H9 (cell line): ENCODE data around the gene BACE2. TPM values are rescaled to one million over a fixed set of nuclear protein-coding genes. Genes with fewer than 3 reads are reported as not detected.

ENCODE experiments used
- DNase-seq: peaks from one replicate; pipeline ENCODE4 v3.0.0-alpha.2; 2017
- H2AFZ ChIP-seq: one replicate; pipeline ENCODE4 v1.6.1; 2013; ENCODE audit warnings: mild to moderate bottlenecking, low read length, control low read depth, moderate library complexity
- H2AK5ac ChIP-seq: 2 replicates; pipeline ENCODE4 v1.6.1; 2013; ENCODE audit warnings: low read length, control low read depth, mixed read lengths; ENCODE audit not compliant: insufficient read length
- H2BK120ac ChIP-seq: one replicate; pipeline ENCODE4 v1.6.1; 2013; ENCODE audit warnings: low read depth, mild to moderate bottlenecking, low read length, control low read depth, inconsistent platforms; ENCODE audit not compliant: poor library complexity, severe bottlenecking
- H2BK12ac ChIP-seq: 2 replicates; pipeline ENCODE4 v1.6.1; 2013; ENCODE audit warnings: low read length, control low read depth, mixed read lengths, low read depth; ENCODE audit not compliant: insufficient read length
- H2BK15ac ChIP-seq: 2 replicates; pipeline ENCODE4 v1.6.1; 2013; ENCODE audit warnings: low read depth, low read length, control low read depth
- H2BK20ac ChIP-seq: one replicate; pipeline ENCODE4 v1.6.1; 2013; ENCODE audit warnings: low read depth, mild to moderate bottlenecking, low read length, control low read depth, inconsistent platforms; ENCODE audit not compliant: poor library complexity, severe bottlenecking
- H2BK5ac ChIP-seq: 2 replicates; pipeline ENCODE4 v1.6.1; 2013; ENCODE audit warnings: low read length, control low read depth, mixed read lengths; ENCODE audit not compliant: insufficient read length
- H3K14ac ChIP-seq: 2 replicates; pipeline ENCODE4 v1.6.1; 2013; ENCODE audit warnings: low read length, control low read depth; ENCODE audit not compliant: insufficient read depth
- H3K18ac ChIP-seq: 2 replicates; pipeline ENCODE4 v1.6.1; 2013; ENCODE audit warnings: low read depth, mild to moderate bottlenecking, mixed read lengths, low read length, control low read depth; ENCODE audit not compliant: insufficient read length
- H3K23ac ChIP-seq: 2 replicates; pipeline ENCODE4 v1.6.1; 2013; ENCODE audit warnings: low read length, control low read depth, mixed read lengths, low read depth; ENCODE audit not compliant: insufficient read length
- H3K23me2 ChIP-seq: 2 replicates; pipeline ENCODE4 v1.6.1; 2013; ENCODE audit warnings: low read depth, mild to moderate bottlenecking, mixed read lengths, low read length, control low read depth; ENCODE audit not compliant: insufficient read length, poor library complexity, severe bottlenecking
- H3K27ac ChIP-seq: 2 replicates; pipeline ENCODE4 v1.5.1; 2013; ENCODE audit warnings: low read length, control low read depth, mixed read lengths, low read depth; ENCODE audit not compliant: insufficient read length
- H3K27me3 ChIP-seq: 2 replicates; pipeline ENCODE4 v1.6.1; 2013; ENCODE audit warnings: low read length, control low read depth, inconsistent platforms; ENCODE audit not compliant: insufficient read depth
- H3K4ac ChIP-seq: 2 replicates; pipeline ENCODE4 v1.6.1; 2013; ENCODE audit warnings: low read depth, mild to moderate bottlenecking, control low read depth, inconsistent platforms, low read length, moderate library complexity
- H3K4me1 ChIP-seq: 2 replicates; pipeline ENCODE4 v1.6.1; 2013; ENCODE audit warnings: low read length, control low read depth, inconsistent platforms; ENCODE audit not compliant: insufficient read depth
- H3K4me2 ChIP-seq: 2 replicates; pipeline ENCODE4 v1.6.1; 2013; ENCODE audit warnings: low read length, control low read depth, mixed read lengths; ENCODE audit not compliant: insufficient read length, insufficient read depth
- H3K56ac ChIP-seq: 2 replicates; pipeline ENCODE4 v1.6.1; 2013; ENCODE audit warnings: low read depth, mild to moderate bottlenecking, mixed read lengths, low read length, control low read depth; ENCODE audit not compliant: insufficient read length
- H3K79me1 ChIP-seq: 2 replicates; pipeline ENCODE4 v1.6.1; 2013; ENCODE audit warnings: low read depth, mild to moderate bottlenecking, moderate library complexity, low read length, control low read depth, inconsistent platforms; ENCODE audit not compliant: insufficient read depth, poor library complexity, severe bottlenecking
- H3K79me2 ChIP-seq: 2 replicates; pipeline ENCODE4 v1.6.1; 2013; ENCODE audit warnings: low read length, control low read depth, inconsistent platforms; ENCODE audit not compliant: insufficient read depth
- H3K9ac ChIP-seq: 2 replicates; pipeline ENCODE4 v1.6.1; 2013; ENCODE audit warnings: low read length, control low read depth, mixed read lengths; ENCODE audit not compliant: insufficient read length; ENCODE audit errors: extremely low read depth
- H3K9me3 ChIP-seq: one replicate; pipeline ENCODE4 v1.6.1; 2013; ENCODE audit warnings: low read depth, low read length, inconsistent platforms; ENCODE audit not compliant: control insufficient read depth
- H3T11ph ChIP-seq: one replicate; pipeline ENCODE4 v1.6.1; 2013; ENCODE audit warnings: mild to moderate bottlenecking, low read length, control low read depth, inconsistent platforms
- H4K20me1 ChIP-seq: one replicate; pipeline ENCODE4 v1.6.1; 2013; ENCODE audit not compliant: control insufficient read depth, insufficient read length, insufficient read depth
- H4K5ac ChIP-seq: 2 replicates; pipeline ENCODE4 v1.6.1; 2013; ENCODE audit warnings: low read depth, mild to moderate bottlenecking, mixed read lengths, low read length, control low read depth; ENCODE audit not compliant: insufficient read length
- H4K8ac ChIP-seq: replicated peaks from 2 replicates; pipeline ENCODE4 v1.6.1; 2013; ENCODE audit warnings: low read length, control low read depth, mixed read lengths, low read depth; ENCODE audit not compliant: insufficient read length
- H4K91ac ChIP-seq: 2 replicates; pipeline ENCODE4 v1.6.1; 2013; ENCODE audit warnings: low read depth, mild to moderate bottlenecking, moderate library complexity, mixed read lengths, low read length, control low read depth; ENCODE audit not compliant: insufficient read length
- H3K27ac Mint-ChIP-seq, 3 experiments: 2 replicates in 2 of 3; 3 replicates in 1 of 3; pipeline ENCODE4 v1.8.0; 2020 to 2021; ENCODE audit warnings: mixed read lengths in 3 of 3, mild to moderate bottlenecking in 1 of 3, moderate library complexity in 1 of 3
- H3K27me3 Mint-ChIP-seq: 2 replicates; pipeline ENCODE4 v1.8.0; 2021; ENCODE audit warnings: low read depth, mild to moderate bottlenecking, moderate library complexity, mixed read lengths
- H3K36me3 Mint-ChIP-seq, 3 experiments: 2 replicates in 2 of 3; 3 replicates in 1 of 3; pipeline ENCODE4 v1.8.0; 2020 to 2021; ENCODE audit warnings: low read depth in 3 of 3, mixed read lengths in 3 of 3; ENCODE audit not compliant: insufficient read depth in 1 of 3
- H3K4me1 Mint-ChIP-seq, 2 experiments: 2 replicates each; pipeline ENCODE4 v1.8.0; 2020; ENCODE audit warnings: mixed read lengths in 2 of 2
- H3K4me3 Mint-ChIP-seq, 2 experiments: 2 replicates in 1 of 2; 3 replicates in 1 of 2; pipeline ENCODE4 v1.8.0; 2020 to 2021; ENCODE audit warnings: mild to moderate bottlenecking in 2 of 2, mixed read lengths in 2 of 2, moderate library complexity in 1 of 2
- H3K9me3 Mint-ChIP-seq, 2 experiments: 2 replicates in 1 of 2; 3 replicates in 1 of 2; pipeline ENCODE4 v1.8.0; 2020; ENCODE audit warnings: mild to moderate bottlenecking in 2 of 2, mixed read lengths in 2 of 2, moderate library complexity in 1 of 2
- CTCF ChIP-seq: fragments of 200-600 bp; sonication (generic); conservative IDR thresholded peaks from 3 replicates; pipeline ENCODE4 v1.8.0; 2021; ENCODE audit warnings: antibody characterized with exemption, mild to moderate bottlenecking
- WGBS: extraction: QIAGEN DNeasy Blood & Tissue Kit; methylation state at CpG from one replicate; pipeline ENCODE4 v1.1.7; 2013; ENCODE audit warnings: missing lambda C conversion rate, low lambda C conversion rate, mixed read lengths; ENCODE audit not compliant: insufficient read length; ENCODE audit errors: extremely low coverage; 5-methylcytosine and 5-hydroxymethylcytosine counted together
- total RNA-seq: library from RNA; stranded (reverse); gene quantifications from 2 replicates; pipeline ENCODE4 v1.2.1, GENCODE V29; 2021

Gene BACE2
- total RNA-seq, 1 experiment from 2014 or later: 8.0 TPM

DNA sequence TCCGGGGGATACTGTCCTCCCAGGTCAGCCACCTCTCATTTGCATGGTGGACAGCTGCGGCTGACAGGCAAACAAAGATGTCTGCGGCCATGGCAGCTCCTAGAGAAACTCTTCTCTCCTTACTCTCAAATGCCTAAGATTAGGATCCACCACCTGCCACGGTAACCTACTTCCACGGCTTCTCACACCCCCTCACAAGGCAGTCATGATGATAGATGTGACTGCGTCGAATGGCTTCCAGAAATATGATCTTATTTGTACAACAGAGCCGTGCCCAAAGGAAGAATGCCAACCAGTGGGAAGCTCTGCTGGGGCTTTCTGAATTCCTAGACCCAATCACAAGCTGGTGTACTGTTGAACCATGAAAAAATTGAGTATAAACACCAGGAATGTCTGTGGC lies 73.4 kb downstream of the BACE2 start:
- no peak overlapping the region for H4K5ac ChIP-seq
- H3K79me2 ChIP-seq: no peaks in the 10 kb centered on the region
- no peak overlapping the region for H3K4me2 ChIP-seq
- H3K4ac ChIP-seq: no peak overlapping the region
- H3K14ac ChIP-seq: no peak overlapping the region
- no peaks in the 10 kb centered on the region for H4K20me1 ChIP-seq
- H2BK20ac ChIP-seq: no peak overlapping the region
- peaks cover 1% of the 10 kb centered on the region; the same call in 1 of the 2 replicates for H3K27me3 Mint-ChIP-seq
- no peak overlapping the region for H2BK12ac ChIP-seq
- H3K27ac Mint-ChIP-seq: no peak overlapping the region
- no peaks in the 10 kb centered on the region for H3K9me3 ChIP-seq
- no peak overlapping the region for H2BK15ac ChIP-seq
- no peaks in the 10 kb centered on the region for H3K27me3 ChIP-seq
- H3K79me1 ChIP-seq: no peaks in the 10 kb centered on the region
- WGBS: no CpG with 5 or more reads among the region's 8 CpGs
- H3K4me1 ChIP-seq: no peaks in the 10 kb centered on the region
- H3K27ac ChIP-seq: no peak overlapping the region
- H3K23me2 ChIP-seq: no peaks in the 10 kb centered on the region
- no peak overlapping the region for H3K4me3 Mint-ChIP-seq
- no peak overlapping the region for H4K91ac ChIP-seq
- no peak overlapping the region for H4K8ac ChIP-seq
- TF ChIP-seq CTCF: no peak
- peaks cover 0 to 7% (median 4%) of the 10 kb centered on the region in 3 experiments; a peak in 6 of 7 replicates for H3K36me3 Mint-ChIP-seq
- no peak overlapping the region for H2AFZ ChIP-seq
- H3K18ac ChIP-seq: no peak overlapping the region
- no peak overlapping the region for H2AK5ac ChIP-seq
- H3K9ac ChIP-seq: no peak overlapping the region
- H2BK5ac ChIP-seq: no peak overlapping the region
- H3K23ac ChIP-seq: no peak overlapping the region
- no peaks in the 10 kb centered on the region for H3K9me3 Mint-ChIP-seq
- H3K56ac ChIP-seq: no peak overlapping the region
- no peak overlapping the region for H2BK120ac ChIP-seq
- H3T11ph ChIP-seq: no peak overlapping the region
- peaks cover 14 to 23% of the 10 kb centered on the region in 2 experiments for H3K4me1 Mint-ChIP-seq
- no peak for DNase-seq
